OCI-LY1 (cell line): ENCODE results near the gene TPSD1.

Source experiments
- EZH2 ChIP-seq: fragments of 200-600 bp; sonication (generic), shearing (Covaris generic); IDR thresholded peaks from 2 replicates; pipeline ENCODE4 v1.8.0; 2017; ENCODE audit warnings: borderline replicate concordance, mixed run types, mild to moderate bottlenecking, antibody characterized with exemption, low read length, moderate library complexity, mixed read lengths
- TF ChIP-seq, protein P1 (sequence below): fragments of 200-600 bp; sonication (generic), shearing (Covaris generic); IDR thresholded peaks from 2 replicates; pipeline ENCODE4 v1.5.1; 2017; ENCODE audit warnings: mild to moderate bottlenecking, antibody characterized with exemption, low read length, moderate library complexity, mixed read lengths

DNA sequence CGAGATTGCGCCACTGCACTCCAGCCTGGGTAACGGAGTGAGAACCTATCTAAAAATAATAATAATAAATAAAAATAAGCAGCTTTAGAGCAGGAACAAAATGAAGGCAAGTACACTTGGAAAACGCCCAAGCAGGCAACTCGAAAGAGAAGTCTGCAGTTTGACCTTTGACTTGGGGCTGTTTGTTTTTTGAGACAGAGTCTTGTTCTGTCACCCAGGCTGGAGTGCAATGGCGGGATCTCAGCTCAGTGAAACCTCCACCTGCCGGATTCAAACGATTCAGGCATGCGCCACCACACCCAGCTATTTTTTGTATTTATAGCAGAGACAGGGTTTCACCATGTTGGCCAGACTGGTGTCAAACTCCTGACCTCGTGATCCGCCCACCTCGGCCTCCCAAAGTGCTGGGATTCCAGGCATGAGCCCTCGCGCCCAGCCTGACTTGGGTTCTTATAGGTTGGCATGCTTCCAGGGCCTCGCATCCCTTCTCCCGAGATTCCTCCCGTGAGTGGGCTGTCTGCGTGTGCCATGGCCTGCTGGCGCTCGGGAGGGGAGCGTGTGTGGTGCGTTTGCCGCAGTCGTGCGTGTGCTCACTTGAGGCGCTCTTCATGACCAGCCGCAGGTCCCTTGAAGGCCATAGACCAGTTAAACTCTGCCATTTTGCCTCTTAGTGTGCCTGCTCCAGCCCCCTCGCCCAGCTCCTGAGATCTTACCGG, 35.1 kb downstream of the TPSD1 start:
- TF ChIP-seq, protein P1, sequence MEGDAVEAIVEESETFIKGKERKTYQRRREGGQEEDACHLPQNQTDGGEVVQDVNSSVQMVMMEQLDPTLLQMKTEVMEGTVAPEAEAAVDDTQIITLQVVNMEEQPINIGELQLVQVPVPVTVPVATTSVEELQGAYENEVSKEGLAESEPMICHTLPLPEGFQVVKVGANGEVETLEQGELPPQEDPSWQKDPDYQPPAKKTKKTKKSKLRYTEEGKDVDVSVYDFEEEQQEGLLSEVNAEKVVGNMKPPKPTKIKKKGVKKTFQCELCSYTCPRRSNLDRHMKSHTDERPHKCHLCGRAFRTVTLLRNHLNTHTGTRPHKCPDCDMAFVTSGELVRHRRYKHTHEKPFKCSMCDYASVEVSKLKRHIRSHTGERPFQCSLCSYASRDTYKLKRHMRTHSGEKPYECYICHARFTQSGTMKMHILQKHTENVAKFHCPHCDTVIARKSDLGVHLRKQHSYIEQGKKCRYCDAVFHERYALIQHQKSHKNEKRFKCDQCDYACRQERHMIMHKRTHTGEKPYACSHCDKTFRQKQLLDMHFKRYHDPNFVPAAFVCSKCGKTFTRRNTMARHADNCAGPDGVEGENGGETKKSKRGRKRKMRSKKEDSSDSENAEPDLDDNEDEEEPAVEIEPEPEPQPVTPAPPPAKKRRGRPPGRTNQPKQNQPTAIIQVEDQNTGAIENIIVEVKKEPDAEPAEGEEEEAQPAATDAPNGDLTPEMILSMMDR, result no peak
- no peak for TF ChIP-seq EZH2
